Activated CD8-positive, alpha-beta memory T cell treated with anti-CD3 and anti-CD28 coated beads, Interleukin-2, amount 50 U/mL, for 1 hour (primary cell): ENCODE measurements around the gene HOXD12.

Source experiments
- DNase-seq: peaks from one replicate; pipeline ENCODE4 v3.0.0-alpha.2; 2020; ENCODE audit errors: extremely low read depth

HOXD12 gene

DNA sequence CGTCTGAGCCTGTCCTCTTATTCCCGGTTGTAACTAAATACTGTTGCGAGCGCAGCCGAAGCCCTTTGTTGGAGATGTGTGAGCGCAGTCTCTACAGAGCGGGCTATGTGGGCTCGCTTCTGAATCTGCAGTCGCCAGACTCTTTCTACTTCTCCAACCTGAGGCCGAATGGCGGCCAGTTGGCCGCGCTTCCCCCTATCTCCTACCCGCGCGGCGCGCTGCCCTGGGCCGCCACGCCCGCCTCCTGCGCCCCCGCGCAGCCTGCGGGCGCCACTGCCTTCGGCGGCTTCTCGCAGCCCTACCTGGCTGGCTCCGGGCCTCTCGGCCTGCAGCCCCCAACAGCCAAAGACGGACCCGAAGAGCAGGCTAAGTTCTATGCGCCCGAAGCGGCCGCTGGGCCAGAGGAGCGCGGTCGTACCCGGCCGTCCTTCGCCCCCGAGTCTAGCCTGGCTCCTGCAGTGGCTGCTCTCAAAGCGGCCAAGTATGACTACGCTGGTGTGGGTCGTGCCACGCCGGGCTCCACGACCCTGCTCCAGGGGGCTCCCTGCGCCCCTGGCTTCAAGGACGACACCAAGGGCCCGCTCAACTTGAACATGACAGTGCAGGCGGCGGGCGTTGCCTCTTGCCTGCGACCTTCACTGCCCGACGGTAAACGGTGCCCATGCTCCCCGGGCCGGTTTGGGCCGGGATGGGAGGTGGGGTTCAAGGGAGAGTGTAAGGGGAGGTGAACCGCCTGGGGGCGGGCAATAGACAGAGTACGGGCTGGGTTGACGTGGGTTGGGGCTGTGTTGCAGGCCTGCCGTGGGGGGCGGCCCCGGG is at the start of gene HOXD12:
Gene HOXD12, plus strand, starts transcription at position 68 of the 819 bp plus-strand sequence. Its CDS starts 7 bp downstream, at position 75.
- DNase-seq: no peak

GRCh38 chr2:176056406-176056805 is 43.2 kb upstream of the HOXD12 start:
- no peak for DNase-seq

- DNase-seq: no peak
Measured at GRCh38 chr2:176063958-176064357, 35.6 kb upstream of the HOXD12 start.

- no peak for DNase-seq
Measured at GRCh38 chr2:176066645-176067588, 32.7 kb upstream of the HOXD12 start.

DNA sequence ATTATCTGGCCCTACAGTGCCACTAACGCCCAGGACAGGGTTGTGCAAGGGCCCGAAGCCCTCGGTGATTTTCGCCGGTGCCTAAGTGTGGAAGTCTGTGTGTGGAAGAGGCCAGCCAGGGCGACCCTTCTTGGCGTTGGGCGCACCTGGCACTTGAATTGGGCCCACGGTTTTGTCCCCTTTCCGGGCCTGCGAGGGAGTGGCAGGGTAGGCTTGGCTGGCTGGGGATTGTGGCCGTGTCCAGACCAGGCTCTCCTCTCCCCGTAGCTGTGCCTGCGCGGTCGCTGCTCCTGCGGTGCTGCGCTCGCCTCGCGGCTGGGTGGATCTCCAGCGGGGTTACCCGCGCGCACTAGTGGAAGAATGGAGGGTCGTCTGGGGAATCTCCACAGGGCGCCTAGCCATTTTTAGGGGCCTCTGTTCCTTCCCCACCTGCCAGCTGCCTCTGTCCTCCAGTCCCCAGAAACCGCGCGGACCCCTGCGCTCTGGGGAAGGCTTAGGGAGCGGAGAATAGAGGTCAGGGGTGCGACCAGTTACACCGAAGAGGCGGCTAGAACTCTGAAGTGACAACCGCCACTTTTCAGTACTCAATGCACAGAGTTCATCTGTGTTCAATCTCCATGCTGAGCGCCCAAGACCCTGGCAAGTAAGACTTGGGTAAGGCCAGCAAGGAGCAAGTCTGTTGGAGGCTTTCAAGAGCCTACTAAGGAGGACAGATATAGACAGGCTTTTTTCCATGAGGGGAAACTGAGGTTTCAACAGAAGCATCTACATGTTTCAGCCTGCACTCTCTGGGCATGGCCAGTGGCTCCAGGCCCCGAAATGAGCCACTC is 31.8 kb upstream of the HOXD12 start:
- DNase-seq: no peak

DNA sequence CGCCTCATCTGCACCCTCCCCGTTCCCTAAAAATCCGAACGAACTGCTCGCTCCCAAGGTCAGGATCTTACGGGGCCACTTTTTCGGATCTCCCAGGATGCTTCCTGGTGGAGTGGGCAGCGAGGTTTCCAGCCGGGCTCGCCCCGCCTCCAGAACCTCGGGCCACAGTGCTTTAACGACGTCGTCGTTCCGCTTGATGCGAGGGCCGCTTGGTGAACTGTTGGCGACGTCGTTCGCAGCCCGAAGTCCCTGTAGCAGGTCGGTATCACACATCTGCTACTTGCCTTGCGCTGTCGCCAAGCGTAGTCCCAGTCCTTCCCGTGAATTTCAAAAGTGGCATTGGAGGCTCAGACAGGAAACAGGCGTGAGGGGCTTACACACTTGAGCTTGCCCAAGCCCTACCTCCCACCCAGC is 31.2 kb upstream of the HOXD12 start:
- no peak for DNase-seq

- no peak for DNase-seq
Measured at GRCh38 chr2:176071330-176072291, 28.0 kb upstream of the HOXD12 start.

- no peak for DNase-seq
Measured at GRCh38 chr2:176072292-176072669, 27.3 kb upstream of the HOXD12 start.

DNA sequence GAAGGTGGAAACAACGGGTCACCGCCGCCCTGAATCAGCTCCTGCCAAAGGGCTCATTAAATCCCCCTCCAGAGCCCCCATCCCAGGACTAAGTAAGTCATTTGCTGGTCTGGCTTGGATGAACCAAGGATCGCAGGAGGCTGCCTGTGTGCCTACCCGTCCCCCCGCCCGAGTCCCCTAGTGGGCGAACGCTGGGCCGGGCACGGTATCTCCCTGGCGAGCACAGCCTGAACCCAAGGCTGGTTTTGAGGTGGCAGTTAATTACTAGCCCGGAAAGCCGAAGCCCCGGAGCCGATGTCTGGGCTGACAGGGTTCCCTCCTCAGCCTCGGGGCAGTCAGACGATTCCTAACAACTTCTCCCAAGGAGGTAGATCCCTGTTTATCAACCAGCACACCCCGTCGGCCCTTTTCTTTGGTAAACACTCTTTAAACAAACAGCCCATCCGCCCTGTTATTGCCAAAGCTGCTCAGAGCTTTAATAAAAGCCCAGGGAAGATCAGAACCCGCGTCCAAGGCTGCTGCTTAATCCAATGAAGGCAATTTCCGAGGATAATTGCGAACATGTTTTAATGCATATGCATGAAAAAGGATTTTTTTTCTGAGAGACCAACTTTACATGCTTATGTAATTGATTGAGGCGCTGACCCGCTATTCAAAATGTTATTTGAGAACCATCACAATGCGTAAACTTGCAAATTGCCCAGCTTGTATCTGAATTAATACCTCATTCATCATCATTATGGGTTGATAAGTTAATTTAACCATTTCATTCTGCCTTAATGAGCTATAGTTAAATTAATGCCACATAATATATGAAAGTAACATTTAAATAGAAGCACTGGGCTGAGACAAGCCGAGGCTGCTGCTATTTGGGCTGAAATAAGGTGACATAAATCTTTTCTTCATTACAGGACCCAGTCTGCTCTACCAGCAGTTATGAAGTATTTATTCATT is 26.4 kb upstream of the HOXD12 start:
- DNase-seq: no peak

GRCh38 chr2:176074919-176075425 is 24.6 kb upstream of the HOXD12 start:
- no peak for DNase-seq

DNA sequence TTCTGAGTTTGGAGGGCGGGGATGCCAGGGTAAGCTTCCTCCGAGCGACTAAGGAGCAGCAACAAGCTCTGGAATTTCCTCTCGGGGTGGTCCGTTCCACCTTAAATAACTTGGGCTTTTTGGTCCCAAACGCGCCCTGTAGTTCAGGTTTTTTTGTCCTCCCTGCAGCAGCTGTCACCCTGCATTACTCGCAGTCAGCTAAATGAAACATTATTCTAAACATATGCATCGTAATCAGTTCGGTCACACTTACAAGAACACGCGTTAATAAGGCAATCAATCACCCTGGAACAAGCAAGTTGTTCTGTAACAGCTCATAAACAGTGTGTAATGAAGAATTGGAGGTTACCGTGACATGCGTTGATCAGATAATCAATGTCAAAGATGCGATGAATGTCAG is 24.1 kb upstream of the HOXD12 start:
- no peak for DNase-seq

DNA sequence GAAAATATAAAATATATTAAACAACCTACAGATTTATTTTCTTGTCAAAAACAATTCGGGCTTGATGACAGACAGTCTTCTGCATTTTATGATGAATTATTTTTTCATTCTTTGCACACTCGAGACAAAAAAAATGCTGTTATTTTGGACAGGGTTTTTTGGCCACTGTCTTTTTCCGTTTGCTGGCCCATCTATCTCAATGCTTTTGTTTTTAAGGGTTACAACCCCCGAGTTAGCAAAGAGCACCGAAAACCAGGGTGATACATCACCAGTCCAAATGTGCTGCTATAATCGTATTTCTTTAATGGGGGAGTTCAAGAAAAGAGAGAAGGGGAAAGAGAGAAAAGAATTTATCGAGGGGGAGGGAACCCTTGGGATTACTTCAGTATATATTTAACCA is 23.5 kb upstream of the HOXD12 start:
- no peak for DNase-seq

DNA sequence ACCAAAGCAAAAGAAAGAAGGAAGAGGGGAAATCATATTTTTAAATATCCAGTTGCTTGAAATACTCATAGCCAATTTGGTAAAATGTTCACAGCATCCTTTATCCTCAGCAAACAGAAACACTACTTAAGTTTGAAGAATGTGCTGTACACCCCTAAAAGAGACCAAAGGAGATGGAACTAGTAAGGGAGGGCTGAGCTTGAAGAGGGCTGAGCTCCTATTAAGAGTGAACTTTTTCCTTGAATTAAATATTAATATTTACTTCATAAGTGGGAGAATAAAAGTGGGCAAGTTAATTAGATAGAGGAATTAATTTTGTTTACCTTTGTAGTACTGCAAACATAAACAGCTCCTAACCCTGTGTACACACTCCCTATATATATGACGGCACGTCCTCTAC is 22.8 kb upstream of the HOXD12 start:
- no peak for DNase-seq

GRCh38 chr2:176078541-176079284 is 20.9 kb upstream of the HOXD12 start:
- no peak for DNase-seq

GRCh38 chr2:176079285-176079830 is 20.2 kb upstream of the HOXD12 start:
- DNase-seq: no peak

DNA sequence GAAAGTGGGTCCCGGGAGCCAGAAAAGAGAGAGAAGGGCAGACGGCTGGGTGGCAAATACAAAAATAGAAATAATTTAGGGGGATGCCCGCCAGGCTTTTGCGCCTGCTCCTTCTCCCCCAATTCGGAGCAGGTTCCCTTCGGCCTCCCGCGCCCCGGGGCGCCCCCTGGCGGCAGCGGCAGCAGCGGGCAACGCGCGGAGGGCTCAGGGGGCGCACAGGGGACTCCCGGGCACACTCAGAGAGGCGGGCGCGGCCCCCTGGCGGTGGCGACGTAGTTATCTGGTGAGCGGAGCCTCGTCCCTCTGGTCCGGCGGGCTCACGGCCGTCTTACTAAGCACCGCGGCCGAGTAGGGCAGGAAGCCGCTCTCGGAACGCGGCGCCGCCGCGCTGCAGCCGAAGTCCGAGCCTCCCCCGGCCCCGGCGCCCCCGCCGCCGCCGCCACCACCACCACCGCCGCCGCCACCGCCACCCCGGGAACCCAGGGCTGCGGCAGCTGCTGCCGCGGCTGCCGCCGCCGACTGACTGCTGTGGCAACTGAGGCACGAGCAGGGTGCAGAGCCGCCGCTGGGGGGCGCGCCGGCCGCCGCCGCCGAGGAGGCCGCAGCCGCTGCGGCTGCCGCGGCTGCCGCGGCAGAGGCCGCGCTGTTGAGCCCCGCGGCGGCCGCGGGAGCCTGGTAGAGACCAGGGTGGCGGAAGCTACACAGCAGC is 19.6 kb upstream of the HOXD12 start:
- no peak for DNase-seq

DNA sequence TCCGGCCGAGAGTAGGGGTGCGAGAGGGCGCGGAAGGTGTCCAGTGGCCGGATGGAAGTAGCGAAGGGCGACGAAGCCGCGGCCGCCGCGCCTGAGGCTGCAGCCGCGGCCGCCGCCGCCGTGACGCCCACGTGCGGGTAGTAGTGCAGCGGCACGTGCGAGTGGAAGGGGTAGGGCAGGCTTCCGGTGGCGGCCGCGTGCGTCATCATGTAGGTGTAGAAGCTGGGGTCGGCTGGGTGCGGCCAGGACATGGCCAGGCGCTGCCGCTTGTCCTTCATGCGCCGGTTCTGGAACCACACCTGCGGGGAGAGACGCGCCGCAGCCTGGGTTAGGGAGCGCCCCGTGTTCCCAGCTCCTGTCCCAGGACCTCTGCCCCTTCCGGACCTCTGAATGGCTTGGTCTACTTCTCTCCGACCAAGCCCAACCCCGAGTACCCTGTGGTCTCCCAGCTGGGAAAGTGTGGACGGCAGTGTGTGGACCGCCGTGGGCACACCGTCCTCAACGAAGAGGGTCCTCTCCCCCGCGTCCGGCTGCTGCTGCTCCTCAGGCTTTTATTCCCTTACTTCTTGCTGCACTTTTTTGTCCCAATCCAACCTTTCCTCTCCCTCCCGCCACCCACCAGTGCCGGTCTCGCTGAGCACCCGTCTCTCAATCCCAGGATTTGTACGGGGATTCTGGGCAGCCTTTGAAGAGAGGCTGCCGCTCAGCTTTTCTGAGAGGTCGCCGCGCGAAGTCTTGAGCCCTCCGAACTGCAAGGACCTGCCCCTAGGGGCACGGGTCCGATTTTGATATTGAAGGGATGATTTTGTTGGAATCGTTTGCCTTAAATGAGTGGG is 18.8 kb upstream of the HOXD12 start:
- no peak for DNase-seq
